HepG2 (cell line): ENCODE data around the gene KAZN. TPM values are rescaled to one million over a fixed set of nuclear protein-coding genes. Genes with fewer than 3 reads are reported as not detected.

ENCODE experiments used
- CREM ChIP-seq, 2 experiments: sonication (generic) in 1 of 2; formaldehyde crosslinking in 1 of 2; IDR thresholded peaks; 2 replicates each; pipeline versions ENCODE4 v1.4.0 to v1.6.1; 2016 to 2020; ENCODE audit warnings: antibody characterized with exemption in 1 of 2, mild to moderate bottlenecking in 1 of 2, missing genetic modification reagents in 1 of 2
- DNMT3B ChIP-seq: conservative IDR thresholded peaks from 2 replicates; pipeline ENCODE4 v1.6.1; 2016; ENCODE audit warnings: missing biosample characterization, control low read depth
- EP300 ChIP-seq, 3 experiments: sonication (generic) in 1 of 3; formaldehyde crosslinking in 1 of 3; IDR thresholded peaks; 2 replicates each; pipeline versions ENCODE4 v1.5.1 to v1.6.1; 2011 to 2020; ENCODE audit warnings: low read depth in 2 of 3, low read length in 2 of 3, borderline replicate concordance in 1 of 3, improper control_type of control experiment in 1 of 3, mild to moderate bottlenecking in 1 of 3, missing genetic modification reagents in 1 of 3, moderate library complexity in 1 of 3
- HDAC1 ChIP-seq: sonication (generic); formaldehyde crosslinking; IDR thresholded peaks from 2 replicates; pipeline ENCODE4 v1.5.1; 2020; ENCODE audit warnings: mild to moderate bottlenecking, missing genetic modification reagents
- HINFP ChIP-seq: sonication (generic); formaldehyde crosslinking; IDR thresholded peaks from 2 replicates; pipeline ENCODE4 v1.4.0; 2020; ENCODE audit warnings: low read depth, mild to moderate bottlenecking, missing genetic modification reagents
- HMG20A ChIP-seq: IDR thresholded peaks from 2 replicates; pipeline ENCODE4 v1.6.1; 2016; ENCODE audit warnings: borderline replicate concordance
- KIAA2018 ChIP-seq: sonication (generic); formaldehyde crosslinking; IDR thresholded peaks from 2 replicates; pipeline ENCODE4 v1.5.0; 2020; ENCODE audit warnings: mild to moderate bottlenecking, missing genetic modification reagents, borderline replicate concordance
- KLF15 ChIP-seq: sonication (generic); formaldehyde crosslinking; IDR thresholded peaks from 2 replicates; pipeline ENCODE4 v1.8.1; 2023; ENCODE audit warnings: borderline replicate concordance, mild to moderate bottlenecking, inconsistent platforms, missing genetic modification reagents, mixed read lengths
- PAX8 ChIP-seq: sonication (generic); formaldehyde crosslinking; IDR thresholded peaks from 2 replicates; pipeline ENCODE4 v1.8.0; 2022; ENCODE audit warnings: mild to moderate bottlenecking, missing genetic modification reagents, borderline replicate concordance
- POGZ ChIP-seq: sonication (generic); formaldehyde crosslinking; IDR thresholded peaks from 2 replicates; pipeline ENCODE4 v1.4.0; 2020; ENCODE audit warnings: mild to moderate bottlenecking, missing genetic modification reagents
- RBAK ChIP-seq: sonication (generic); formaldehyde crosslinking; IDR thresholded peaks from 2 replicates; pipeline ENCODE4 v1.5.1; 2020; ENCODE audit warnings: mild to moderate bottlenecking, missing genetic modification reagents
- ZFP90 ChIP-seq: sonication (generic); formaldehyde crosslinking; IDR thresholded peaks from 2 replicates; pipeline ENCODE4 v1.8.0; 2022; ENCODE audit warnings: missing genetic modification reagents, mild to moderate bottlenecking, inconsistent platforms, borderline replicate concordance
- ZGPAT ChIP-seq: IDR thresholded peaks from 2 replicates; pipeline ENCODE4 v1.6.1; 2016; ENCODE audit warnings: mild to moderate bottlenecking
- ZNF503 ChIP-seq: sonication (generic); formaldehyde crosslinking; IDR thresholded peaks from 2 replicates; pipeline ENCODE4 v1.4.0; 2020; ENCODE audit warnings: missing genetic modification reagents
- polyA plus RNA-seq, 8 experiments: library from polyadenylated mRNA; depleted of rRNA in 3 of 8; stranded (reverse) in 7 of 8; unstranded in 1 of 8; fragments of >200 nt; fragmentation: Illumina TruSeq in 4 of 8; extraction: Trizol in 4 of 8; gene quantifications; 2 replicates each; pipeline versions ENCODE4 v1.2.1 to v1.2.3, GENCODE V29; 2011 to 2016; ENCODE audit warnings: low read depth in 4 of 8, missing spikeins in 1 of 8, mixed read lengths in 1 of 8; ENCODE audit not compliant: insufficient read depth in 1 of 8
- total RNA-seq, 5 experiments: library from RNA; depleted of rRNA; stranded (reverse); fragments of >200 nt; fragmentation: Illumina TruSeq; extraction: Trizol; gene quantifications; 2 replicates each; pipeline ENCODE4 v1.2.3, GENCODE V29; 2016; ENCODE audit warnings: low read depth in 1 of 5

Gene KAZN
- total and polyA plus RNA-seq, 2 of the 13 experiments (the other 11 are each of a cell fraction or from before 2014, with no cell fraction given), result 10.4 to 13.5 TPM

GRCh38 chr1:15152318-15153183 lies 554.1 kb downstream of the KAZN start (continued):
- TF ChIP-seq KIAA2018 (CRISPR knock-in tag) (no peak), POGZ (CRISPR knock-in tag) (no peak), HDAC1 (CRISPR knock-in tag) (no peak), EP300 (IDR thresholded peaks at IDR 0.05; ENCODE audit: low read depth in 2 of 2, low read length in 2 of 2) (peak in 1 of 2 experiments; percentile 46; a peak in 3 of 4 replicates), EP300 (CRISPR knock-in tag; IDR thresholded peaks at IDR 0.05; ENCODE audit: borderline replicate concordance) (no peak), ZFP90 (CRISPR knock-in tag) (no peak), HINFP (CRISPR knock-in tag) (no peak), HMG20A (CRISPR knock-in tag) (peak; percentile 9; the same call in 1 of the 2 replicates), ZNF503 (CRISPR knock-in tag) (no peak), KLF15 (CRISPR knock-in tag) (no peak), CREM (IDR thresholded peaks at IDR 0.05) (peak; percentile 79), CREM (CRISPR knock-in tag; IDR thresholded peaks at IDR 0.05) (no peak), DNMT3B (CRISPR knock-in tag) (0 out of 2 replicates have a peak, but pooled peaks have one; percentile 5), RBAK (CRISPR knock-in tag) (no peak), PAX8 (CRISPR knock-in tag) (no peak), ZGPAT (no peak; the same call in 1 of the 2 replicates)
